GM13977 (cell line): Measurements from ENCODE around the gene ADCY2.

Experiments used
- DNase-seq: peaks from one replicate; pipeline ENCODE4 v3.0.0; 2012; ENCODE audit warnings: low spot score
- CTCF ChIP-seq: IDR thresholded peaks from 2 replicates; pipeline ENCODE4 v1.5.1; 2012; ENCODE audit warnings: mild to moderate bottlenecking, control low read depth; ENCODE audit not compliant: insufficient read depth; ENCODE audit errors: extremely low read depth, missing control alignments
- in situ Hi-C: fragments of 300-500 bp; cut with MboI; formaldehyde crosslinking; loops from one replicate; pipeline ENCODE4 v1.12.0; 2022; ENCODE audit warnings: low sequenced_read_pairs, low pct_unique_long_range_greater_than_20kb, mixed read lengths, inconsistent platforms; ENCODE audit not compliant: unreplicated experiment

Gene ADCY2

GRCh38 chr5:7747728-7748127, 351.8 kb downstream of the ADCY2 start:
- in situ Hi-C loops, result no loop called here
- no peak for TF ChIP-seq CTCF
- DNase-seq, result no peak

- in situ Hi-C loops, result loop anchor here (25.0 kb wide), 1 partner anchor 937 kb away; no protein-coding TSS in a partner anchor
- no peak for DNase-seq
- no peak for TF ChIP-seq CTCF
Measured at GRCh38 chr5:7749626-7750025, 353.7 kb downstream of the ADCY2 start.

- in situ Hi-C loops, result loop anchor here (25.0 kb wide), 1 partner anchor 940 kb away; no protein-coding TSS in a partner anchor
Measured at GRCh38 chr5:7751874-7752273, 355.9 kb downstream of the ADCY2 start.

GRCh38 chr5:7753181-7753580, 357.2 kb downstream of the ADCY2 start:
- no peak for TF ChIP-seq CTCF
- in situ Hi-C loops, result loop anchor here (25.0 kb wide), 1 partner anchor 941 kb away; no protein-coding TSS in a partner anchor
- DNase-seq, result no peak

More at GRCh38 chr5:7751874-7752273, 355.9 kb downstream of the ADCY2 start:
- no peak for TF ChIP-seq CTCF
- DNase-seq, result no peak

- DNase-seq, result no peak
- TF ChIP-seq CTCF, result no peak
- in situ Hi-C loops, result loop anchor here (25.0 kb wide), 1 partner anchor 941 kb away; no protein-coding TSS in a partner anchor
Measured at GRCh38 chr5:7753596-7753995, 357.7 kb downstream of the ADCY2 start.

- no peak for DNase-seq
- TF ChIP-seq CTCF, result no peak
- in situ Hi-C loops, result loop anchor here (25.0 kb wide), 1 partner anchor 942 kb away; no protein-coding TSS in a partner anchor
Measured at GRCh38 chr5:7754490-7754889, 358.6 kb downstream of the ADCY2 start.
